Measurements from ENCODE around the gene KLF18.

The KLF18 gene

GRCh38 chr1:44114098-44114497, 27.3 kb downstream of the KLF18 start:
- TF ChIP-seq CTCF (IDR thresholded peaks at IDR 0.05), result no peak
- no peak overlapping the region for H2AFZ ChIP-seq
- no peaks in the 10 kb centered on the region for H3K36me3 ChIP-seq (ENCODE audit: control insufficient read depth, insufficient read depth, low read length)
- no peak overlapping the region for H3K4me2 ChIP-seq (ENCODE audit: low read length)
- no peaks in the 10 kb centered on the region for H3K4me1 ChIP-seq
- no peaks in the 10 kb centered on the region for H3K27me3 ChIP-seq (ENCODE audit: control insufficient read depth, insufficient read depth, low read length)
- no peak overlapping the region for H3K27ac ChIP-seq
- H3K79me2 ChIP-seq, result no peaks in the 10 kb centered on the region
- H3K9ac ChIP-seq, result no peak overlapping the region
- no peak overlapping the region for H3K4me3 ChIP-seq (ENCODE audit: low read depth, low read length)
- H3K9me3 ChIP-seq (ENCODE audit: control insufficient read depth, low read length), result no peaks in the 10 kb centered on the region

GRCh38 chr1:44113095-44113609, 28.3 kb downstream of the KLF18 start:
- no peak overlapping the region for H3K27ac ChIP-seq
- no peaks in the 10 kb centered on the region for H3K79me2 ChIP-seq
- no peaks in the 10 kb centered on the region for H3K9me3 ChIP-seq (ENCODE audit: control insufficient read depth, low read length)
- H2AFZ ChIP-seq, result no peak overlapping the region
- no peaks in the 10 kb centered on the region for H3K4me1 ChIP-seq
- no peak overlapping the region for H3K4me2 ChIP-seq (ENCODE audit: low read length)
- H3K27me3 ChIP-seq (ENCODE audit: control insufficient read depth, insufficient read depth, low read length), result no peaks in the 10 kb centered on the region
- H3K36me3 ChIP-seq (ENCODE audit: control insufficient read depth, insufficient read depth, low read length), result no peaks in the 10 kb centered on the region
- no peak overlapping the region for H3K4me3 ChIP-seq (ENCODE audit: low read depth, low read length)
- no peak for TF ChIP-seq CTCF (IDR thresholded peaks at IDR 0.05)
- H3K9ac ChIP-seq, result no peak overlapping the region

- Histone ChIP-seq H3K36me3 (ENCODE audit: control insufficient read depth, insufficient read depth, low read length) (no peaks in the 10 kb centered on the region), H2AFZ (no peak overlapping the region), H3K9me3 (ENCODE audit: control insufficient read depth, low read length) (no peaks in the 10 kb centered on the region), H3K4me1 (no peaks in the 10 kb centered on the region), H3K27ac (no peak overlapping the region), H3K9ac (no peak overlapping the region), H3K4me2 (ENCODE audit: low read length) (no peak overlapping the region), H3K4me3 (ENCODE audit: low read depth, low read length) (no peak overlapping the region), H3K27me3 (ENCODE audit: control insufficient read depth, insufficient read depth, low read length) (no peaks in the 10 kb centered on the region), H3K79me2 (no peaks in the 10 kb centered on the region)
- TF ChIP-seq CTCF (IDR thresholded peaks at IDR 0.05), result no peak
These were observed 28.9 kb downstream of the KLF18 start for GRCh38 chr1:44112486-44112885.

- Histone ChIP-seq H3K9ac (no peak overlapping the region), H3K4me2 (ENCODE audit: low read length) (no peak overlapping the region), H3K4me1 (no peaks in the 10 kb centered on the region), H3K27ac (no peak overlapping the region), H3K4me3 (ENCODE audit: low read depth, low read length) (no peak overlapping the region), H3K79me2 (no peaks in the 10 kb centered on the region), H3K36me3 (ENCODE audit: control insufficient read depth, insufficient read depth, low read length) (no peaks in the 10 kb centered on the region), H3K27me3 (ENCODE audit: control insufficient read depth, insufficient read depth, low read length) (no peaks in the 10 kb centered on the region), H2AFZ (no peak overlapping the region), H3K9me3 (ENCODE audit: control insufficient read depth, low read length) (no peaks in the 10 kb centered on the region)
- TF ChIP-seq CTCF (IDR thresholded peaks at IDR 0.05), result no peak
These were observed 29.6 kb downstream of the KLF18 start for GRCh38 chr1:44111861-44112260.

GRCh38 chr1:44110916-44111315, 30.5 kb downstream of the KLF18 start:
- Histone ChIP-seq H3K9me3 (ENCODE audit: control insufficient read depth, low read length) (no peaks in the 10 kb centered on the region), H3K27ac (no peak overlapping the region), H3K79me2 (no peaks in the 10 kb centered on the region), H3K27me3 (ENCODE audit: control insufficient read depth, insufficient read depth, low read length) (no peaks in the 10 kb centered on the region), H2AFZ (no peak overlapping the region), H3K4me2 (ENCODE audit: low read length) (no peak overlapping the region), H3K9ac (no peak overlapping the region), H3K36me3 (ENCODE audit: control insufficient read depth, insufficient read depth, low read length) (no peaks in the 10 kb centered on the region), H3K4me1 (no peaks in the 10 kb centered on the region), H3K4me3 (ENCODE audit: low read depth, low read length) (no peak overlapping the region)
- TF ChIP-seq CTCF (IDR thresholded peaks at IDR 0.05), result no peak
